ENCODE measurements around the gene AATK. TPM values are rescaled to one million over a fixed set of nuclear protein-coding genes. Genes with fewer than 3 reads are reported as not detected.

The AATK gene
- 100 to 1,000 TPM; 247 to 385 (median 322) TPM for total RNA-seq

GRCh38 chr17:81166033-81166492, at the start of gene AATK:
Gene AATK, minus strand, starts transcription at chr17:81166221. Its CDS starts 229 bp downstream, at chr17:81165992.
- peaks cover 0 to 9% of the 10 kb centered on the region in 2 donors for H3K27me3 ChIP-seq
- TF ChIP-seq POLR2A (IDR thresholded peaks at IDR 0.05) (no peak), EP300 (IDR thresholded peaks at IDR 0.05) (no peak)
- TF ChIP-seq, protein P1, sequence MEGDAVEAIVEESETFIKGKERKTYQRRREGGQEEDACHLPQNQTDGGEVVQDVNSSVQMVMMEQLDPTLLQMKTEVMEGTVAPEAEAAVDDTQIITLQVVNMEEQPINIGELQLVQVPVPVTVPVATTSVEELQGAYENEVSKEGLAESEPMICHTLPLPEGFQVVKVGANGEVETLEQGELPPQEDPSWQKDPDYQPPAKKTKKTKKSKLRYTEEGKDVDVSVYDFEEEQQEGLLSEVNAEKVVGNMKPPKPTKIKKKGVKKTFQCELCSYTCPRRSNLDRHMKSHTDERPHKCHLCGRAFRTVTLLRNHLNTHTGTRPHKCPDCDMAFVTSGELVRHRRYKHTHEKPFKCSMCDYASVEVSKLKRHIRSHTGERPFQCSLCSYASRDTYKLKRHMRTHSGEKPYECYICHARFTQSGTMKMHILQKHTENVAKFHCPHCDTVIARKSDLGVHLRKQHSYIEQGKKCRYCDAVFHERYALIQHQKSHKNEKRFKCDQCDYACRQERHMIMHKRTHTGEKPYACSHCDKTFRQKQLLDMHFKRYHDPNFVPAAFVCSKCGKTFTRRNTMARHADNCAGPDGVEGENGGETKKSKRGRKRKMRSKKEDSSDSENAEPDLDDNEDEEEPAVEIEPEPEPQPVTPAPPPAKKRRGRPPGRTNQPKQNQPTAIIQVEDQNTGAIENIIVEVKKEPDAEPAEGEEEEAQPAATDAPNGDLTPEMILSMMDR (IDR thresholded peaks at IDR 0.05): no peak
- peaks cover 0 to 30% (median 3%) of the 10 kb centered on the region in 4 donors for H3K4me1 ChIP-seq
- no peak for DNase-seq (ENCODE audit: low spot score in 2 of 2)
- H3K4me3 ChIP-seq: peak within 1 kb of the TSS; percentile 37 to 61 (median 50)
- no peaks in the 10 kb centered on the region for H3K9me3 ChIP-seq
- no peaks in the 10 kb centered on the region for H3K36me3 ChIP-seq
- H3K27ac ChIP-seq: peak within 1 kb of the TSS; percentile 43 to 90 (median 78)
- WGBS, 2 donors: no CpG with 5 or more reads among the region's 62 CpGs

- TF ChIP-seq POLR2A (IDR thresholded peaks at IDR 0.05): no peak
- TF ChIP-seq, protein P1 (IDR thresholded peaks at IDR 0.05): no peak
- no peak for TF ChIP-seq EP300 (IDR thresholded peaks at IDR 0.05)
- WGBS, 2 donors: 93 to 95% methylated on average over 8 of the region's 8 CpGs
- H3K36me3 ChIP-seq: peaks cover 0 to 25% (median 0%) of the 10 kb centered on the region in 3 donors
Measured at GRCh38 chr17:81213978-81214377, 48.0 kb upstream of the AATK start.

DNA sequence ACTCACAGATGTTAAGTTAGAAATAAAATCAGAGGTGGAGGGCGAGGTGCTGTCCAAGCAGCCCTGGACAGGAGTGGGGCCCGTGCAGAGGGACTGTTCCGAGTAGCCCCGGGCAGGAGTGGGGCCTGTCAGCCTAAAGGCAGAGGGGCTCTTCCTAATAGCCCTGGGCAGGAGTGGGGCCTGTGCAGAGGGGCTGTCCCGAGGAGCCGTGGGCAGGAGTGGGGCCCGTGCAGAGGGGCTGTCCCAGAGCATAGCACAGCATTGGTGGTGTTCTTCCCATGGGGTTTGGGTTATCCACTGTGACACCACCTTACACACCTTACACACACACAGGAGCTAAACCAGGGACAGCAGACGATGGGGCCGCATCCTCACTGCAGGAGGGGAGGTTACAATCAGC, 46.3 kb upstream of the AATK start:
- H3K4me3 ChIP-seq: no peak overlapping the region
- H3K27ac ChIP-seq: no peak overlapping the region
- TF ChIP-seq POLR2A (IDR thresholded peaks at IDR 0.05): no peak
- no peak for TF ChIP-seq EP300 (IDR thresholded peaks at IDR 0.05)
- TF ChIP-seq, protein P1 (IDR thresholded peaks at IDR 0.05): no peak
- no peak for DNase-seq (ENCODE audit: low spot score in 2 of 2)
- no peaks in the 10 kb centered on the region for H3K4me1 ChIP-seq
- WGBS, 2 donors: 82 to 84% methylated on average over 9 of the region's 9 CpGs
- H3K27me3 ChIP-seq: no peaks in the 10 kb centered on the region
- no peaks in the 10 kb centered on the region for H3K9me3 ChIP-seq
- peaks cover 0 to 19% (median 0%) of the 10 kb centered on the region in 3 donors for H3K36me3 ChIP-seq

More at GRCh38 chr17:81213978-81214377, 48.0 kb upstream of the AATK start:
- Histone ChIP-seq H3K27ac (no peak overlapping the region), H3K9me3 (no peaks in the 10 kb centered on the region), H3K4me1 (no peaks in the 10 kb centered on the region), H3K4me3 (no peak overlapping the region), H3K27me3 (no peaks in the 10 kb centered on the region)
- no peak for DNase-seq (ENCODE audit: low spot score in 2 of 2)

DNA sequence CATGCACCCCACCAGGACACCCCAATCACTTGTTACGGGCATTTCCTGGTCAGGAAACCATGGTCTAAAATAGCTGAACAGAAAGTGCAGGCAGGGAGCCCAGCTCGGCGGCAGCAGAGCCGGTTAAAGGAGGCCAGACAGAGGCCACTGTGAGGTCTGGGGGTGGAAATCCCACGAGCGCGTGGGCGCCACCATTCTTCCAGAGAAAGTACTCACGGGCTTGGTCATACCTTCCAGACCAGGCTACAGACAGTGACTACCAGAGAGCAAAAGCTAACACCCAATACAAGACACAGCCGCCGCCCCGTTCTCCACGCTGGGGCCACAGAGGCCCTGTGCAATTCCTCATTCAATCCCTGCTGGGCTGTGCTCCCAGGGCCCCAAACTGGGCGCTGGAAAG, 44.8 kb upstream of the AATK start:
- H3K9me3 ChIP-seq: no peaks in the 10 kb centered on the region
- no peak for TF ChIP-seq POLR2A (IDR thresholded peaks at IDR 0.05)
- no peak for TF ChIP-seq EP300 (IDR thresholded peaks at IDR 0.05)
- TF ChIP-seq, protein P1 (IDR thresholded peaks at IDR 0.05): no peak
- no peak for DNase-seq (ENCODE audit: low spot score in 2 of 2)
- H3K4me3 ChIP-seq: no peak overlapping the region
- H3K27me3 ChIP-seq: no peaks in the 10 kb centered on the region
- 52 to 62% methylated on average over 14 of the region's 14 CpGs for WGBS, 2 donors
- no peak overlapping the region for H3K27ac ChIP-seq
- no peaks in the 10 kb centered on the region for H3K4me1 ChIP-seq
- H3K36me3 ChIP-seq: peaks cover 0 to 22% (median 0%) of the 10 kb centered on the region in 3 donors

DNA sequence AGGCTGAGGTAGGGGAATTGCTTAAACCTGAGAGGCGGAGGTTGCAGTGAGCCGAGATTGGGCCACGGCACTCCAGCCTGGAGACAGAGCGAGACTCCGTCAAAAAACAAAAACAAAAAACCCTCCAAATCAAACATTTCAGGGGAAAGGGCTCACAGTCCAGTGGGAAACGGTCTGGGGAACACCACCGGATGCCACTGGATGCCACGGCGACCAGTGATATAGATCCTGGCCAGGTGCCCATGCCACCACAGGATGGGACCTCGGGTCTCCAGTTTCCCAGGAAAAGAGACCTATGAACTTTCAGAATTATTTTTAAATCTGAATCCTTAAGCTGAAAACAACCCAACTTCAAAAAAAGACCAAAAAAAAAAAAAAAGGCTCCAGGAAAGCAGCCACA, 44.4 kb upstream of the AATK start:
- Histone ChIP-seq H3K36me3 (peaks cover 0 to 22% (median 0%) of the 10 kb centered on the region in 3 donors), H3K4me1 (no peaks in the 10 kb centered on the region), H3K27ac (no peak overlapping the region), H3K27me3 (no peaks in the 10 kb centered on the region), H3K9me3 (no peaks in the 10 kb centered on the region), H3K4me3 (no peak overlapping the region)
- TF ChIP-seq, protein P1 (IDR thresholded peaks at IDR 0.05): no peak
- TF ChIP-seq POLR2A (IDR thresholded peaks at IDR 0.05): no peak
- TF ChIP-seq EP300 (IDR thresholded peaks at IDR 0.05): no peak
- 51 to 59% methylated on average over 10 of the region's 10 CpGs for WGBS, 2 donors
- DNase-seq (ENCODE audit: low spot score in 2 of 2): no peak

Measured in tibial nerve (tissue), 4 donors.